Upper lobe of right lung (tissue), 1 donor: Measurements from ENCODE around the gene RHOU. TPM values are rescaled to one million over a fixed set of nuclear protein-coding genes. Genes with fewer than 3 reads are reported as not detected.
"Not testable (repeated sequence)": the region's sequence is repeated elsewhere in the genome, so short reads cannot be mapped to it uniquely, and the experiment has no call there.

Experiments
- ATAC-seq: fragments of 200-7000 bp; cut with Tn5 transposase; one replicate; pipeline ENCODE4 v1.9.1; 2020; ENCODE audit warnings: mild to moderate bottlenecking, moderate library complexity
- DNase-seq: peaks from one replicate; pipeline ENCODE4 v3.0.0-alpha.2; 2020
- H3K27ac ChIP-seq: fragments of 200-600 bp; one replicate; pipeline ENCODE4 v1.8.0; 2022
- H3K27me3 ChIP-seq: fragments of 200-600 bp; one replicate; pipeline ENCODE4 v1.8.0; 2022; ENCODE audit warnings: mild to moderate bottlenecking
- H3K36me3 ChIP-seq: fragments of 200-600 bp; one replicate; pipeline ENCODE4 v1.8.0; 2022
- H3K4me1 ChIP-seq: fragments of 200-600 bp; one replicate; pipeline ENCODE4 v1.8.0; 2022
- H3K4me3 ChIP-seq: fragments of 200-600 bp; one replicate; pipeline ENCODE4 v1.8.0; 2022; ENCODE audit warnings: mild to moderate bottlenecking
- H3K9me3 ChIP-seq: fragments of 200-600 bp; one replicate; pipeline ENCODE4 v1.8.0; 2022
- intact Hi-C: fragments of 100-400 bp; cut with DNase I; formaldehyde crosslinking; loops from one replicate; pipeline ENCODE4 v1.11.0; 2022
- long read RNA-seq: library from polyadenylated mRNA; unstranded; transcript quantifications from one replicate; pipeline ENCODE4 v2.0.0, GENCODE V29; 2021
- total RNA-seq: library from RNA; stranded (reverse); fragmentation: NEBNext Ultra II Directional; extraction: Animal tissue kit (Norgen Biotek cat#: 25700); gene quantifications from one replicate; pipeline ENCODE4 v1.2.1, GENCODE V29; 2021
- TF ChIP-seq, protein P1 (sequence below): fragments of 200-600 bp; IDR thresholded peaks from one replicate; pipeline ENCODE4 v1.8.0; 2022; ENCODE audit warnings: antibody characterized with exemption
- donor health status: DM: no; HTN: yes; CAD: no; lungs with severe emphysema.

The RHOU gene
- total RNA-seq, result 21.0 TPM
- long read RNA-seq, full-length matches to known transcripts, result 78 of 91 reads
- long read RNA-seq, partial matches to known transcripts, result 10 of 91 reads
- long read RNA-seq, other reads (novel, unspliced or antisense), result 3 of 91 reads

DNA sequence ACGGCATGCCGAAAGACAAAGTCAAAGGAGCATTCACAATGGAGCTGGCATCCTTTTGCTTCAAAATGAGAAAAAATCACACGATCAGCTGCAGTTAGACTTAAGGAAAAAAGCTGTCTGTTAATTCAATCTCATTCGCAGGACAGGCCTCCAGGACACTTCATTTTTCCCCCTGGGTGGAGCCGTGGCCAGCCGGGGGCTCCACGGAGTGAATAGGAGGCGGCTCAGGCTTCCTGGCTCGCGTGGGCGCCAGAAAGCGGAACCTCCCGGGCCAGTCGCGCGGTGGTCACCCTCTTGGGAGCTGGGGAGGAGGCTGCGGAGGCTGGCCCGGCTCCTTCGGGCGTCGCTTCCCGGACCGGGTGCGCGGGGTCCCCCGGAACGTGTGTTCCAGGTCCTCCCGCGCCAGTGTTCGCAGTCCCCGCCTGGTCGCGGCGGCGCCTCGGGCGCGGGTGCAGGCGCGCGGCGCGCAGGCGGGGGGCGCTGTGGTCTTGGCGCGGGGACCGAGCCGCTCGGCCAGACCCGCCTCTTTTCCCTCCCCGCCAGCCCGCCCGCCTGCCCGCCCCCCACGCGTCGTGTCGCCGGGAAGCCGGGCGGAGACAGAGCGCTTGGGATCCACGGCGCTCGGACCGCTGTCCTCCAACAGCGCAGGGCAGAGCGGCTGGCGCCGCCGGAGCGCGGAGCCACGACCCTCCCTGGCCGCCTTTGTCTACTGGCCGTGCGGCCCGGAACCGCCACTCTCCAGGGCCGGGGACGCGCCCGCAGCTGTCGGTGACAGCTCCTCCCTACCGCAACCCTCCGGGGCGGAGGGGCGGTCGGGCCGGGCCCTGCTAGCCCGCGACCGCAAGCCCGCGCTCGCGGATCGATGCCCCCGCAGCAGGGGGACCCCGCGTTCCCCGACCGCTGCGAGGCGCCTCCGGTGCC, at the start of gene RHOU:
Gene RHOU, plus strand, starts transcription at position 599 of the 921 bp plus-strand sequence. Its CDS starts 264 bp downstream, at position 863.
- H3K4me3 ChIP-seq, result peak within 1 kb of the TSS; percentile 77
- no peaks in the 10 kb centered on the region for H3K27me3 ChIP-seq
- H3K36me3 ChIP-seq, result no peaks in the 10 kb centered on the region
- intact Hi-C loops, result no loop called here
- no peaks in the 10 kb centered on the region for H3K9me3 ChIP-seq
- peak within 1 kb of the TSS; percentile 89 for H3K27ac ChIP-seq
- TF ChIP-seq, protein P1, sequence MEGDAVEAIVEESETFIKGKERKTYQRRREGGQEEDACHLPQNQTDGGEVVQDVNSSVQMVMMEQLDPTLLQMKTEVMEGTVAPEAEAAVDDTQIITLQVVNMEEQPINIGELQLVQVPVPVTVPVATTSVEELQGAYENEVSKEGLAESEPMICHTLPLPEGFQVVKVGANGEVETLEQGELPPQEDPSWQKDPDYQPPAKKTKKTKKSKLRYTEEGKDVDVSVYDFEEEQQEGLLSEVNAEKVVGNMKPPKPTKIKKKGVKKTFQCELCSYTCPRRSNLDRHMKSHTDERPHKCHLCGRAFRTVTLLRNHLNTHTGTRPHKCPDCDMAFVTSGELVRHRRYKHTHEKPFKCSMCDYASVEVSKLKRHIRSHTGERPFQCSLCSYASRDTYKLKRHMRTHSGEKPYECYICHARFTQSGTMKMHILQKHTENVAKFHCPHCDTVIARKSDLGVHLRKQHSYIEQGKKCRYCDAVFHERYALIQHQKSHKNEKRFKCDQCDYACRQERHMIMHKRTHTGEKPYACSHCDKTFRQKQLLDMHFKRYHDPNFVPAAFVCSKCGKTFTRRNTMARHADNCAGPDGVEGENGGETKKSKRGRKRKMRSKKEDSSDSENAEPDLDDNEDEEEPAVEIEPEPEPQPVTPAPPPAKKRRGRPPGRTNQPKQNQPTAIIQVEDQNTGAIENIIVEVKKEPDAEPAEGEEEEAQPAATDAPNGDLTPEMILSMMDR, result peak; percentile 66
- peaks cover 31% of the 10 kb centered on the region for H3K4me1 ChIP-seq
- ATAC-seq (peak; percentile 95), DNase-seq (peak; percentile 92)

DNA sequence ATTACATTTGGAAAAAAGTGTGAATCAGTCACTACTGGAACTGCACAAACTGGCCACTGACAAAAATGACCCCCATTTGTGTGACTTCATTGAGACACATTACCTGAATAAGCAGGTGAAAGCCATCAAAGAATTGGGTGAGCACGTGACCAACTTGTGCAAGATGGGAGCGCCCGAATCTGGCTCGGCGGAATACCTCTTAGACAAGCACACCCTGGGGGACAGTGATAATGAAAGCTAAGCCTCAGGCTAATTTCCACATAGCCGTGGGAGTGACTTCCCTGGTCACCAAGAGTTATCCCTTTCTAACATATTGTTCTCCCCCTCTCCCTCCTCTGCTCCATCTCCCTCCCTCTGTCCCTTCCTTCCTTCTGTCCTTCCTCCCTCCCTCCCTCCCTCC, 47.7 kb upstream of the RHOU start:
- no peak for DNase-seq
- ATAC-seq, result no peak
- intact Hi-C loops, result no loop called here
- H3K4me3 ChIP-seq, result no peak overlapping the region
- H3K4me1 ChIP-seq, result no peaks in the 10 kb centered on the region
- H3K27me3 ChIP-seq, result no peaks in the 10 kb centered on the region
- no peaks in the 10 kb centered on the region for H3K36me3 ChIP-seq
- TF ChIP-seq, protein P1, result no peak
- H3K27ac ChIP-seq, result no peak overlapping the region
- no peaks in the 10 kb centered on the region for H3K9me3 ChIP-seq

DNA sequence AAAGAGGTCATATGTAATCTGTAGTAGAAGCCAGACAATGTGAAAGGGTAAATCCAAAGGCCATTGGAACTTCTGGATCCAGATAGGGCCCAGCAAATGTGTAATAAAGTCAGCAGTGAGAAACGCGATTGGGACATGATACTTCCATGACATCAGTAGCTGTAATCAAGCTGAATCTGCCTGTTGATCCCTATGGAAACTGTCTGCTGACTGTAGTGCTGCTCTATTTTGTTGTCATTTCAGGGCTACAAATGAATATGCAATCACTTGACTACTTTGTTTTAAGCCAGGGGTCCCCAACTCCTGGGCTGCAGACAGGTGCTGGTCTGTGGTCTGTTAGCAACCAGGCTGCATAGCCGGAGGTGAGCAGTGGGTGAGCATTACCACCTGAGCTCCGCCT, 46.0 kb upstream of the RHOU start:
- ATAC-seq, result no peak
- H3K27ac ChIP-seq, result no peak overlapping the region
- no peaks in the 10 kb centered on the region for H3K4me1 ChIP-seq
- intact Hi-C loops, result no loop called here
- no peak overlapping the region for H3K4me3 ChIP-seq
- TF ChIP-seq, protein P1, result no peak
- H3K9me3 ChIP-seq, result no peaks in the 10 kb centered on the region
- no peaks in the 10 kb centered on the region for H3K36me3 ChIP-seq
- no peaks in the 10 kb centered on the region for H3K27me3 ChIP-seq
- DNase-seq, result no peak

DNA sequence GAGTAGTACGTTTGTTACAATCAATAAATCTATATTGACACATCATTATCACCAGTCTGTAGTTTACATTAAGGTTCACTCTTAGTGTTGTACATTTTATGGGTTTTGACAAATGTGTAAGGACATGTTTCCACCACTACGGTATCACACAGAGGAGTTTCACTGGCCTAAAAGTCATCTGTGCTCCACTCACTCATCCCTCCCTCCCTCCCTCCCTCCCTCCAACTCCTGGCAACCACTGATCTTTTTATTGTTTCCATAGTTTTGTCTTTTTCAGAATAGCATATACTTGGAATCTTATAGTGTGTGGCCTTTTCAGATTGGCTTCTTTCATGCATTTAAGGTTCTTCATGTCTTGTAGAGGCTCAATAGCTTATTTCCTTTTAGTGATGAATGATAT, 44.1 kb upstream of the RHOU start:
- Histone ChIP-seq H3K36me3 (no peaks in the 10 kb centered on the region), H3K9me3 (no peaks in the 10 kb centered on the region), H3K4me3 (no peak overlapping the region), H3K27me3 (no peaks in the 10 kb centered on the region), H3K4me1 (no peaks in the 10 kb centered on the region), H3K27ac (no peak overlapping the region)
- DNase-seq (no peak), ATAC-seq (no peak)
- TF ChIP-seq, protein P1, result no peak
- intact Hi-C loops, result no loop called here

DNA sequence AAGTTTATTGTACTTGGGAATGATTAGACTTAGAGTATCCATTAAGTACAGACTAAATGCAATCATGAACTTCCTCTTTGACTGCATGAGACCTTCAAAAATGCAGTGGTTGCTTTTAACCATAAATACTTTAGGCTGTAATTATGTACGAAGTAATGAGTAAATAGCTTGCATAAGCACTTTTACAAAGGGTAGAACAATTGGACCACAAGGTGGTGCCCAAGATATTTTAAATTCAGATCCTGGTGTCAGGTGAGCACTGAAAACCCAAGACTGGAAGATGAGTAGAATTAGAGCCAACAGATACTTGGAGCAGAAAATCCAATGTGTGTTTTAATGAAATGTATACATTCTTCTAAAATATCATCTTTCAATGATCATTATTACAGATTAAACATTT, 43.4 kb upstream of the RHOU start:
- ATAC-seq (peak; percentile 50), DNase-seq (no peak)
- H3K4me1 ChIP-seq, result no peaks in the 10 kb centered on the region
- no peak overlapping the region for H3K4me3 ChIP-seq
- H3K27ac ChIP-seq, result no peak overlapping the region
- H3K27me3 ChIP-seq, result no peaks in the 10 kb centered on the region
- H3K36me3 ChIP-seq, result no peaks in the 10 kb centered on the region
- no peaks in the 10 kb centered on the region for H3K9me3 ChIP-seq
- intact Hi-C loops, result no loop called here
- TF ChIP-seq, protein P1, result peak; percentile 36

DNA sequence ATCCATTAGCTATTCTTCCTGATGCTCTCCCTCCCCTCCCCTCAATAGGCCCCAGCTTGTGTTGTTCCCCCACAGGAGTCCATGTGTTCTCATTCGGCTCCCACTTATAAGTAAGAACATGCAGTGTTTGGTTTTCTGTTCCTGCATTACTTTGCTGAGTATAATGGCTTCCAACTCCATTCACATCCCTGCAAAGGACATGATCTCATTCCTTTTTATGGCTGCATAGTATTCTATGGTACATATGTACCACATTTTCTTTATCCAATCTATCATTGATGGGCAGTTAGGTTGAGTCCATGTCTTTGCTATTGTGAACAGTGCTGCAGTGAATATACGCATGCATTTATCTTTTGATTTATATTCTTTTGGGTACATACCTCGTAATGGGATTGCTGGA, 40.8 kb upstream of the RHOU start:
- intact Hi-C loops, ATAC-seq, H3K4me1 ChIP-seq: not testable (repeated sequence)

More for the DNA sequence above, 40.8 kb upstream of the RHOU start:
- not testable (repeated sequence) for H3K36me3 ChIP-seq, H3K27me3 ChIP-seq, H3K27ac ChIP-seq, H3K9me3 ChIP-seq, DNase-seq, H3K4me3 ChIP-seq
